H7 (cell line): ENCODE data around the gene SYNGR3. TPM values are rescaled to one million over a fixed set of nuclear protein-coding genes. Genes with fewer than 3 reads are reported as not detected.

Experiments
- DNase-seq: peaks from one replicate; pipeline ENCODE4 v3.0.0; 2012
- H3K27me3 ChIP-seq: 2 replicates; pipeline ENCODE4 v1.6.0; 2011; ENCODE audit warnings: mild to moderate bottlenecking, low read length; ENCODE audit not compliant: control insufficient read depth, insufficient read depth
- H3K36me3 ChIP-seq: replicated peaks from 2 replicates; pipeline ENCODE4 v1.5.1; 2011; ENCODE audit warnings: low read length; ENCODE audit not compliant: control insufficient read depth, insufficient read depth
- H3K4me3 ChIP-seq: 2 replicates; pipeline ENCODE4 v1.5.1; 2011; ENCODE audit warnings: low read depth, mild to moderate bottlenecking, control low read depth, low read length, moderate library complexity; ENCODE audit not compliant: insufficient read depth
- total RNA-seq: library from RNA; depleted of rRNA; stranded (reverse); fragments of >200 nt; shearing (Covaris generic); gene quantifications from 2 replicates; pipeline ENCODE4 v1.2.3, GENCODE V29; 2014

Gene SYNGR3
- total RNA-seq, 1 experiment from 2014 or later = 38.6 TPM

DNA sequence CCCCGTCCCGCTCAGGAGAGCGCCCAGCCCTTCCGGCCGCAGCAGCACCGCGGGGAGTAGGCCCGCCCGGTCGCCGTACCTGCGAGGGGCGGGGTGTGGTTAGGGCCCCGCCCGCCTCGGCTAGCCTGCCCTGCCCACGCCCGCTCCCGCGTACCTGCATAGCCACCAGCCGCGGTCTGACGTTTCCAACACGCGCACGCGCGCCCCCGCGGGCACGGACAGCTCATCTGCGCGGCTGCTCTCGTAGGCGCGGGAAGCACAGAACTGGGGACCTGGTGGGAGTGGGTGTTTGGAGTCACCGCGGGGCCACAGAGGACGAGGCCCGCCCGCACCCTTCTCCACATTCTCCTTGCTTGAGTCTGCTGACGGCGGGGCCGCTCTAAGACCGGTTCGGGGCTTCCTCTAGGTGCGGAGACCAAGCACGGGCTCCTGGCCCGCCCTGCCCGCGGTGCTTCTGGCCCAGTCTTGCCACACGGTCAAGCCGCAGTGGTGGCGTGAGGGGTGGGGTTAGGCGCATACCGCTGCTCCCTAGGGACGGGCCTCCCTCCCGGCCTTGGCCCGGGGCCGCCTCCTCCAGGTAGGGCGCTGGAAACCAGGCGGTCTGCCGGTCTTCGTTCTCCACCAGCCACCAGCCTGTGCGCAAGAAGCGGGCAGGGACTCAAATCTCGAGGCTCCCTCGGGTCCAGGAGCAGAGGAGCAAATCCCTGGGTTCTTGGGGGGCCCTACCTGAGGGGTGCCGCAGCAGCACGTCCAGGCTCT lies 10.3 kb upstream of the SYNGR3 start:
- H3K4me3 ChIP-seq = peak overlapping the region; percentile 48
- peak; percentile 97 for DNase-seq

DNA sequence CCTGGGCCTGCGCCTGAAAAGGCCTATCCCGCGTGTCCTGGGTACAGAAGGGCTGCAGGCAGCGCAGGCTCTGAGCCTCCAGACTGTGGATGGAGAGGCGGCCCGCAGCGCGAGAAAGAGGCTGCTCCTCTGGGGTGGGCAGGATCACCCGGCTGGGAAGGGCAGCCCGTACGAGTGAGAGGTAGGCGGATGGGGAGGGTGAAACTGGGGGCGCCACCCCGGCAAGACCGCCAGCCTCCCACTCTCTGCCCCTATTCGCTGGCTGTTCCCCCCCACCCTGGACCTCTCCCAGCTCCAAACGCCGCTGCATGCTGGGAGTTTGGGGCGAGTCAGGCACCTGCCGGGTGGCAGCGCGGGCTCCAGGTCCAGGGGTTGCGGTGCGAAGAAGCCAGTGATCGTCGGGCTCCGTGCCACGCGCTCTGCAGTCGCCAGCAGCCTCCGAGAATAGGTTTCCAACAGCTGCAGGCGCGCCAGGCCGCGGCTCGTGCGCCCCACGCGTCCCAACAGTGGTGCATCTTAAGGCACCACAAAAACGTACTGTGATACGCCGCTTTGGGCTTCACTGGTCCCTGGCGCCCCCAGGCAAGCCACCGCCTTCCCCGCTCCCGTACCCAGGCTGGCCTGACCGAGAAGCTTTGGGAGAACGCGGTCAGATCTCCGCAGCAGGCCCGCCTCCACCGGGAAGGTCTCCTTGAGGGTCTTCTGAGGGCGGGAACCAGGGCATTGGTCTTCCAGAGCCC lies 9.6 kb upstream of the SYNGR3 start:
- H3K4me3 ChIP-seq = peak overlapping the region; percentile 48; the same call in 1 of the 2 replicates

More for the DNA sequence above, 10.3 kb upstream of the SYNGR3 start:
- Histone ChIP-seq H3K27me3 (peaks cover 45% of the 10 kb centered on the region), H3K36me3 (peaks cover 9% of the 10 kb centered on the region)

DNA sequence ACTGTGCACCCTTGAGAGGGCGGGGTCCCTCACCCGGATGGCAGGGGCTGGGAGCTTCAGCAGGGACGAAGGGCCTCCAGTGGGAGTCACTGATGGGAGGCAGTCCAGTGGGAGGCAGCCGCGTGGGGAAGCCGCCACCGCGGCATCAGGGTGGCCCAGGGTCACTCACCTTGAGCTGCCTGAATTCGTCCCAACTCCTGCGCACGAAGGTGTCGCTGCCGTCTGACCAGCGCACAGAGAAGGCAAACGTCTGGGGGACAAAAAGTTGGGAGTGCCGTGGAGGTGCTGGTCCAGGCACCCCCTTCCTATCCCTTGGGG lies 9.0 kb upstream of the SYNGR3 start:
- H3K27me3 ChIP-seq = peaks cover 45% of the 10 kb centered on the region
- peak overlapping the region; percentile 48; the same call in 1 of the 2 replicates for H3K4me3 ChIP-seq

More for the DNA sequence above, 9.6 kb upstream of the SYNGR3 start:
- Histone ChIP-seq H3K27me3 (peaks cover 45% of the 10 kb centered on the region), H3K36me3 (peaks cover 5% of the 10 kb centered on the region)
- DNase-seq = peak; percentile 87

DNA sequence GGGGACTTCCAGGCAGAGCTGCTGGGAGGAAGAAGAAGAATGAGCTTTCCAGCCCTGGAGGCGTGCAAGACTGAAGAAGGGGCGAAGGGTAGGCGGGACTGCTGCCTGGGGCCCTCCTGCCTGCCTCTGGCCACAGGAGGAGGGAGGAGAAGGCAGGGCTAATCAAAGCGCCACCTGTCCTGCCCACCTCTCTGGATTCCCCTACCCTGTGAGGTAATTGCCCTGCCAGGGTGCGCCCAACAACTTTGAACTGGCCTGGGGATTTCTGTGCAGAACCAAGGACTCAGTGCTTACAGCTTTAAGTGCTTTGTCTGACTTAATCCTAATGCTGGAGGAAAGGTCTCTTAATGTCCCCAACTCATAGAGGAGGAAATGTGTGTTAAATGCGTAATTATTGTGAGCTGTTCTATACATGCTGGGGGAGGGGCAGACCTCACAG lies 8.4 kb upstream of the SYNGR3 start, which contains the start of gene NOXO1:
TSS of gene NOXO1 (minus strand) at position 72 of the 439 bp plus-strand sequence. CDS start 290 bp downstream, outside the sequence.
- peak; percentile 79 for DNase-seq
- Histone ChIP-seq H3K27me3 (peaks cover 45% of the 10 kb centered on the region), H3K36me3 (peaks cover 9% of the 10 kb centered on the region), H3K4me3 (peak within 1 kb of the TSS; percentile 48; the same call in 1 of the 2 replicates)

More for the DNA sequence above, 9.0 kb upstream of the SYNGR3 start:
- no peak for DNase-seq
- peaks cover 8% of the 10 kb centered on the region for H3K36me3 ChIP-seq

DNA sequence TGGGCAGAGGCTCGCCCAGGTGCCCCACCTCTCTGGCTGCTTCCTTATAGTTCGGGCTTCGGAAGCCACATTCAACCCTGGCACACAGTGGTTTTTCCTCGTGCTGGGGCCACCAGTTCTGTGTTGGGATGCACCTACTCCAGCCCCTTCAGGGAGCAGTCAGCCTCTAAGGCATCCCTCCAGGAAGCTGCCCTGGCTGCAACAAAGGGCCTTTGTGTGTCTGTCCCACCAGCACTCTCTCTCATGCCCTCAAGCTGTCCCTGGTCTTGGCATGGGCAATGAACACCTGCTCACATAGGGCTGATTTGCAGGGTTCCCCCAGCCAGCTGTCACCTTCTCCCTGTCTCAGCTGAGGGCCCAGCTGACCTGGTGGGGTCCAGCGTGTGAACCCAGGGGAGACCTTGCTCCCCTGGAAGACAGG lies 7.7 kb upstream of the SYNGR3 start:
- Histone ChIP-seq H3K36me3 (peaks cover 6% of the 10 kb centered on the region), H3K4me3 (no peak overlapping the region), H3K27me3 (peaks cover 45% of the 10 kb centered on the region)
- no peak for DNase-seq

DNA sequence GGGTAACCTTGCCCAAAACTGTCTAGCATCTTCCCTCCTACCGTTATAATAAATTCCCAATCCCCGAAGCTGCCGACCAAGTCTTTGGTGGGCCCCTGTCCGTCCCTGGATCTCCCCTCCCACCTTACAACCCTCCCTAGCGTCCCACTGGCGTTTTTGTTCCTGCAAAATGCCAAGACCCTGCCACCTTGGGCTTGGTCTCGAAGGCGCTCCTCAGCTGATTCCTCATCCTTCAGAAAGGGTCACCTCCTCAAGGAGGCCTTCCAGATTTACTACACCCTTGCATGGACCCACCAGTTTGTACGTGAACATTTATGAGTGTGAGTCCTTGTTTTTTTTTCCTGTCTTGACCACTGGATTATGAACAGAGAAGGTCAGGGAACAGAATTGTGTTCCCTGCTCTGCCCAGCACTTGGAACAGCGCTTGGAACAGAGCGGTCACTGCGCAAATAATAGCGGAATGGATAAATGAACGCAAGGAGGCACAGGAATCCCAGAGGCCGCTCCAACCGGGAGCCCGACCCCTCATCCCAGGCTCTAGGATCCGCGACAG lies 6.7 kb upstream of the SYNGR3 start:
- Histone ChIP-seq H3K27me3 (peaks cover 45% of the 10 kb centered on the region), H3K36me3 (peaks cover 6% of the 10 kb centered on the region), H3K4me3 (peak overlapping the region; percentile 65; the same call in 1 of the 2 replicates)
- no peak for DNase-seq

DNA sequence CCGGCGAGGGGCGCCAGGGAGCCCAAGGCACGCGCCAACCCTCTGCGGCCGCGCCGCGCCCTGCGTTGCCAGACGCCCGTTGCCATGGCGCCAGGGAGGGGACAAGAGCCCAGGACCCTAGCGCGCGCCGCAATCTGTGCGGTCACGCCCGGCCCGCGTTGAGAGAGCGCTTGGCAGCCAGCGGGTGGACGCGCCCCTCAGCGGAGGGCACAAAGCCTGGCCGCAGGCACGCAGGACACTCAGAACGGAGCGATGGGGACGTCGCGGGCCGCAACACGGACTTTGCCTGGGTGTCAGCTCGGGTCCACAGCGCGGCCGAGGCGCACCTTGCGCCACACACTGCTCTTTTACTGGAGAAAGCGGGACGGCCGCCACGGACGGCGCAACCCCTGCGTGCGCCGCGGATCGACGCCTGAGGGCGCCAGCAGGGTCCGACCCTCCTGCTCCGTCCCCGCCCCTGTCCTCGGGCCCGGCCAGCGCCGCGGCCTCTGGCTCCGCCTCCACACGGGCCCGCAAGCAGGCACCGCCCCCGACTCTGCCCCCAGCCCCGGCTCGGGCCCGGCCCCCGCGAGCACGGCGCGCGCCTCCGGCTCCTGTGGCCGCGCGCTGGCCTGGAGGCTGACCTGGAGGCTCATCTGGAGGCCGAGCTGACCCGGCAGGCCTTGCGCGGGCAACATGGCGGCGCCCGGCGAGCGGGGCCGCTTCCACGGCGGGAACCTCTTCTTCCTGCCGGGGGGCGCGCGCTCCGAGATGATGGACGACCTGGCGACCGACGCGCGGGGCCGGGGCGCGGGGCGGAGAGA lies 6.0 kb upstream of the SYNGR3 start, which contains the start of gene GFER:
TSS of gene GFER (plus strand) at position 650 of the 803 bp plus-strand sequence. CDS start at position 676, 26 bp downstream.
- peak; percentile 100 for DNase-seq
- peaks cover 47% of the 10 kb centered on the region for H3K27me3 ChIP-seq

DNA sequence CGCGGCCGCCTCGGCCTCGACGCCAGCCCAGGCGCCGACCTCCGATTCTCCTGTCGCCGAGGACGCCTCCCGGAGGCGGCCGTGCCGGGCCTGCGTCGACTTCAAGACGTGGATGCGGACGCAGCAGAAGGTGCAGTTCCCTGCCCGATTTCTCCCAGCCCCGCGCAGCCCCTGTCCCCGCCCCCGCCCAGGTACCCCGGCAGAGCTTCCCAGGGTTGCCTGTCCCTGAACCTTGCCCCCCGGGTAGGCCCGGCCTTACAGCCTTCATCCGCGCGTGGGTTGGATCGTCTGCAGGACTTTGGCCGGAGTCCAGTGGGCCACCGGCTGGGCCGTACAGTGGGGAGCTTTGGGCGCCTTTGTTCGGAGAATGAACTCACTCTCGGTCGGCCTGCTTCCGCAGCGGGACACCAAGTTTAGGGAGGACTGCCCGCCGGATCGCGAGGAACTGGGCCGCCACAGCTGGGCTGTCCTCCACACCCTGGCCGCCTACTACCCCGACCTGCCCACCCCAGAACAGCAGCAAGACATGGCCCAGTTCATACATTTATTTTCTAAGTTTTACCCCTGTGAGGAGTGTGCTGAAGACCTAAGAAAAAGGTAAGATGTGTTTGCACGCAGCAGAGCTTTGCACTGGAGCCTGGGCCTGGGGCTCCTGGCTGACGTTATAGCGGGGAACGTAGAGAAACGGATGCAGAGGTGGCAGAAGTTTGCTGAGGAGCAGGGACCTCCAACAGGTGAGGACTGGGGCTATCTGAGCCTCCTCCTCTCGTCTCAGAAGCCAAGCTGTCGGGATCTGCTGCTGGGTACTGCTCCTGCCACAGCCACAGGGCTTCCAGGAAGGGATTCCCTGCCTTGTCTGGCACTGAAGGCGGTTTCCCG lies 5.2 kb upstream of the SYNGR3 start:
- peak; percentile 91 for DNase-seq
- peaks cover 52% of the 10 kb centered on the region for H3K27me3 ChIP-seq
- H3K36me3 ChIP-seq = peaks cover 6% of the 10 kb centered on the region
- peak overlapping the region; percentile 68 for H3K4me3 ChIP-seq

More for the DNA sequence above, 6.0 kb upstream of the SYNGR3 start, which contains the start of gene GFER:
- peak within 1 kb of the TSS; percentile 68 for H3K4me3 ChIP-seq
- H3K36me3 ChIP-seq = peaks cover 6% of the 10 kb centered on the region

DNA sequence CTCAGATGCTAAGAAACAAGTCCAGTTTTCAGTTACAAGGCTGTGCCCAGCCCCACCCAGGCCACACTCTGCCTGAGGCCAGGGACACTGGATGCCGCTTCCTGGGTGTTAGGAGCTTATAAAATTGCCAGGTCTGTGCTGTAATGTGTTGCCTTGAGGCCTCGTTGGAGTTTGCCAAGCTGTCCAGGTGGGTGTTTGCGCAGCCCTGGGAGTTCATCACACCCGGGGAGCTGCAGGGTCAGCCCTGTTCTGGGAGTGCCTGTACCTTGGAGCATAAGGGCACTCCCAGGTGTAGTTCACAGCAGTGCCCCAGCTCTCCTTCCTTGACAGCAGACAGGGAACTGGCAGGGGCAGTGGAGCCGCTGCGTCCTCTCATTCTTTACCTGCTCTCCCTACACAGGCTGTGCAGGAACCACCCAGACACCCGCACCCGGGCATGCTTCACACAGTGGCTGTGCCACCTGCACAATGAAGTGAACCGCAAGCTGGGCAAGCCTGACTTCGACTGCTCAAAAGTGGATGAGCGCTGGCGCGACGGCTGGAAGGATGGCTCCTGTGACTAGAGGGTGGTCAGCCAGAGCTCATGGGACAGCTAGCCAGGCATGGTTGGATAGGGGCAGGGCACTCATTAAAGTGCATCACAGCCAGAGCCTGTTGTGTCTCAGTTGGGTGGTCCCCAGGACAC lies 4.2 kb upstream of the SYNGR3 start:
- Histone ChIP-seq H3K27me3 (peaks cover 44% of the 10 kb centered on the region), H3K4me3 (no peak overlapping the region), H3K36me3 (peaks cover 6% of the 10 kb centered on the region)
- DNase-seq = no peak

DNA sequence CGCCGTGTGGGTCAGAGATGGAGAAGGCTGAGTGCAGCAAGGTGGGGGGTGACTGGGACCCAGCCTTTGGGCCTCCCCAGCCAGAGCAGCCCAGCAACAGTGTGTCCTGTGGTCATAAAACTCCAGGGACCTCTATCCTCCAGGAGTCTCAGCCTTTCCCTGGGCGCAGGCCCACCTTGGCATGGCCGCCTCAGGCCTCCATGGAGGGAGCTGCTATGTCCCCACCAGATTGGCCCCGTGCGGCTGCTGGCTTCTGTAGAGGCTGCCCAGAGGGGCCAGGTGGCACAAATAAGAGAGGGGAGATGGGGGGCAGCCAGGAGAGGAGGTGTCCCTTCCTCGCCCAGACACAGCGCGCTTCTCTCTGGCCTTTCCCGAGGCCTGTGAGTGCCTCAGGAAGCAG lies 2.6 kb upstream of the SYNGR3 start:
- H3K36me3 ChIP-seq = peaks cover 6% of the 10 kb centered on the region
- H3K4me3 ChIP-seq = no peak overlapping the region
- no peak for DNase-seq
- peaks cover 41% of the 10 kb centered on the region for H3K27me3 ChIP-seq

DNA sequence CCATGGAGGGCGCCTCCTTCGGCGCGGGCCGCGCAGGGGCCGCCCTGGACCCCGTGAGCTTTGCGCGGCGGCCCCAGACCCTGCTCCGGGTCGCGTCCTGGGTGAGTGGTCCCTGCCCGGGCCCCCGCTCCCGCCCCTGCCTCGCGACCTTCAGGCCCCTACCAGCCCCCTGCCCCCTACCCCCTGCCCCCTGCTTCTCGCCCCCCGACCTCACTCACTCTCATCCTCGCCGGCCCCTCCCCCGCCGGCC lies 256 bp downstream of the SYNGR3 start:
- DNase-seq = no peak
- Histone ChIP-seq H3K36me3 (peaks cover 6% of the 10 kb centered on the region), H3K27me3 (peaks cover 26% of the 10 kb centered on the region), H3K4me3 (peak overlapping the region; percentile 66)

DNA sequence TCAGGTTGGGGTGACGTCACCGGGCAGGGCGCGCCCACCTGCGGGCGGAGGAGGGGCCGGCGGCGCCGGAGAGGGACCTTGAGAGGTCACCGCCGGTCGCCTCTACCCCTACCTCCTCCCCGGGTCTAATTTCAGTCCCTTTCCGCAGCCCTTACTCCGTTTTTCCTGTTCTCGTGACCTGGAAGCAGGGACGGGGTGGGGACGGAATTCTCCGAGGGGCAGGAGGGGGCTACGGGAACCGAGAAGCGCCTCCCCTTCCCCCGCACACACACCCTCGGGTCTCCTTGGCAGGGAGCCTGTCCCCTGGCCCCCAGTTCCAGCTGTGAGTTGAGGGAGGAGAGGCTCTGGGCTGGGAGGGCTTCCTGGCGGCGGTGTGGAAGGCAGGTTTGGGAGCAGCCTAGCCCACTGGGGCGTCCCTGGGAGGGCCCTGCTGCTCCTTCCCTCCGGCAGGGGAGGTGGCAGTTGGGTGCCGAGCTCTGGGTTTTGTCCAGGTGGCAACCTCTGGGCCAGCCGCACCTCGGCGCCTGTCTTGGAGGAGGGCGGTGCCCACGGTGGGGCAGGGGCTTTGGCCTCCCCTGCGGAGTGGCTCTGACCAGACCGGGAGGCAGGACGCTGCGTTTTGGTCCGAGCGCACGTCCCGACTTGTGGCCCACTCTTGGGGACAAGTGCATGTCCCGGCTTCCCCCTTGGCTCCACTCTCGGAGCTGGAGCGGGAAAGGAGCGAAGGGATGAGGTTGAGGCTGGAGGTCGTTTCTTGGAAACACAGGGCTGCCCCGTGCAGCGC lies 773 bp downstream of the SYNGR3 start:
- peak overlapping the region; percentile 66 for H3K4me3 ChIP-seq

More for the DNA sequence above, 773 bp downstream of the SYNGR3 start:
- H3K36me3 ChIP-seq = peaks cover 5% of the 10 kb centered on the region
- peaks cover 26% of the 10 kb centered on the region for H3K27me3 ChIP-seq
- peak; percentile 96 for DNase-seq
